AG04449 (cell line): ENCODE measurements around the gene OFD1.
"Not testable (repeated sequence)": the region's sequence is repeated elsewhere in the genome, so short reads cannot be mapped to it uniquely, and the experiment has no call there.

Experiments used
- CTCF ChIA-PET: fragments of 350-600 bp; formaldehyde crosslinking; extraction: SDS; loops from one replicate; lab custom pipeline; 2021; ENCODE audit warnings: antibody characterized with exemption; lab: Yijun Ruan, JAX
- POLR2A ChIA-PET: fragments of 400-600, 350-600 bp; formaldehyde crosslinking; extraction: SDS; loops from one replicate; lab custom pipeline; 2020; ENCODE audit warnings: antibody characterized with exemption, inconsistent platforms; lab: Yijun Ruan, JAX
- DNase-seq: peaks from one replicate; pipeline ENCODE4 v3.0.0-alpha.2; 2010; ENCODE audit warnings: low read depth, low spot score
- H3K4me3 ChIP-seq: 2 replicates; pipeline ENCODE4 v1.5.1; 2011; ENCODE audit warnings: low read depth, mild to moderate bottlenecking, control low read depth, low read length
- TF ChIP-seq, protein P1 (sequence below): IDR thresholded peaks from one replicate; pipeline ENCODE4 v1.5.1; 2011; ENCODE audit warnings: mild to moderate bottlenecking, moderate library complexity, low read length, control low read depth, inconsistent platforms; ENCODE audit not compliant: insufficient read depth; ENCODE audit errors: missing control alignments

The OFD1 gene

GRCh38 chrX:13716905-13717304, 17.6 kb upstream of the OFD1 start:
- CTCF ChIA-PET = no interaction called here
- TF ChIP-seq, protein P1, sequence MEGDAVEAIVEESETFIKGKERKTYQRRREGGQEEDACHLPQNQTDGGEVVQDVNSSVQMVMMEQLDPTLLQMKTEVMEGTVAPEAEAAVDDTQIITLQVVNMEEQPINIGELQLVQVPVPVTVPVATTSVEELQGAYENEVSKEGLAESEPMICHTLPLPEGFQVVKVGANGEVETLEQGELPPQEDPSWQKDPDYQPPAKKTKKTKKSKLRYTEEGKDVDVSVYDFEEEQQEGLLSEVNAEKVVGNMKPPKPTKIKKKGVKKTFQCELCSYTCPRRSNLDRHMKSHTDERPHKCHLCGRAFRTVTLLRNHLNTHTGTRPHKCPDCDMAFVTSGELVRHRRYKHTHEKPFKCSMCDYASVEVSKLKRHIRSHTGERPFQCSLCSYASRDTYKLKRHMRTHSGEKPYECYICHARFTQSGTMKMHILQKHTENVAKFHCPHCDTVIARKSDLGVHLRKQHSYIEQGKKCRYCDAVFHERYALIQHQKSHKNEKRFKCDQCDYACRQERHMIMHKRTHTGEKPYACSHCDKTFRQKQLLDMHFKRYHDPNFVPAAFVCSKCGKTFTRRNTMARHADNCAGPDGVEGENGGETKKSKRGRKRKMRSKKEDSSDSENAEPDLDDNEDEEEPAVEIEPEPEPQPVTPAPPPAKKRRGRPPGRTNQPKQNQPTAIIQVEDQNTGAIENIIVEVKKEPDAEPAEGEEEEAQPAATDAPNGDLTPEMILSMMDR = no peak
- POLR2A ChIA-PET = no interaction called here
- DNase-seq = no peak
- H3K4me3 ChIP-seq = no peak overlapping the region

GRCh38 chrX:13717700-13718472, 16.7 kb upstream of the OFD1 start:
- no peak overlapping the region for H3K4me3 ChIP-seq

DNA sequence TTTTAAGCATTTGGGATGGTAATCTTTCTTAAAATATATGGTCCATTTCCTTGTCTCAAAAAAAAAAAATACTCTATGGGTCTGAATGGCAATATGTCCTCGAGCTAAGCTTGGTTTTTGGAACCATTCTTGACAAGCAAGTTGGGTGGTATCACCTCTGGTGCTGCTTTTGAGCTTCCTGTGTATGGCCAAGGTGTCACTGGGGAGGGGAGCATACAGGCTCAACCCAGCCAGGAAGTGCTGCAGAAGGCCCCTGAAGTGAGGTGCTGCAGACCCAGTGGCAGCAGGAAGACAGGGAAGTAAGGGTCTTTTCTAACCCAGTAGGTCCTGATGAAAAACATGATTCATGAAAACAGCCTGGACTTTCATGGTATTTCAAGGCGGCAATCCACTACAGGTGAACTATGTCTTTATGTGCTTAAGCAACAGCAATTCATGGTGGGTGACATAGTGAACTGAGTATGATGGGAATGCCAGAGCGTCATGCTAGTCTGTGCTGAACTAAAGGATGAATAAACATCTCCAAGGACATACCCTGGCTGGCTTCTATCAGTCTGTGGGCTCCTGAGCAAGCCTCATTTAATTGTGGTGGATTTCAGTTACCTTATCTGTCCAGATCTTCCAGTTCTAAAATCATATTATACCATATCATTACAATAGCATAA, 15.2 kb upstream of the OFD1 start:
- ChIA-PET CTCF (no interaction called here), POLR2A (no interaction called here)
- H3K4me3 ChIP-seq = no peak overlapping the region
- TF ChIP-seq, protein P1 = no peak
- no peak for DNase-seq

More at GRCh38 chrX:13717700-13718472, 16.7 kb upstream of the OFD1 start:
- TF ChIP-seq, protein P1 = no peak
- CTCF ChIA-PET = no interaction called here
- POLR2A ChIA-PET = interaction anchor here (0.5 kb wide), 1 partner anchor 11 kb away, joined by 4 read pairs; no protein-coding TSS in a partner anchor
- no peak for DNase-seq

GRCh38 chrX:13721371-13721770, 13.2 kb upstream of the OFD1 start:
- no peak for DNase-seq
- CTCF ChIA-PET = no interaction called here
- POLR2A ChIA-PET = no interaction called here
- TF ChIP-seq, protein P1 = no peak
- no peak overlapping the region for H3K4me3 ChIP-seq

DNA sequence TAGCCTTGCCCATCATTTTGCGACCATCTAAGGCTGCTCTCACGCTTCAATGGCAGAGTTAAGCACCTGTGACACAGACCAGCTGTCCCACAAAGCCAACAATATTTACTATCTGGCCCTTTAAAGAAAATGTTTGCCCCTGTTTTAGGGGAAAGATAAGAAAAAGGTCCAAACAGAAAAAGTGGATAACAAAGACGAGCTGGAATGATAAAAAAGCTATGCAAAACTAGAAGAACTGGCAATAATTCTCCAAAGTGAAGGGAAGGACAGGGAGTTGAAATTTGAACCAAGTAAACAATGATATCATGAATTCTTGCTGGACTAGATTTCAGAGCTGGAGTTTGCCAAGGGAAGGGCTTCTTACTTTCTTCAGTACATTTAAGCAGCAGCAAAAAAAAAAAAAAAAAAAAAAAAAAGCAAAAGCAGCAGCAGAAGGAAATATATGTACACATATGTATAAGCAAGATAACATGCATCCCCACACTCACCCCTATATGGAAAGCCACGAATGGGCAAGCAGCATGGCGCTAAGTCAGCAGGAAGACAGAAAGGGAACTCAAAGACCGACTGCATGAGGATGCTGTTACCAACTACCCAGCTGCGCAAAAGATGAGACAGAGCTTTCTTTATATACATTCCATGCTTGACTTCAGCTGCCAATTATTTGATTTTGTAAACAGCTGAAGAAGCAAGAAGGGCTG, 12.6 kb upstream of the OFD1 start:
- POLR2A ChIA-PET = no interaction called here
- no peak overlapping the region; the same call in 1 of the 2 replicates for H3K4me3 ChIP-seq

GRCh38 chrX:13724878-13725277, 9.7 kb upstream of the OFD1 start:
- CTCF ChIA-PET, H3K4me3 ChIP-seq, DNase-seq: not testable (repeated sequence)
- POLR2A ChIA-PET = interaction anchor here (0.7 kb wide), 1 partner anchor 10 kb away, joined by 3 read pairs; the partner anchor contains the start of genes OFD1 and TRAPPC2

More for the DNA sequence above, 12.6 kb upstream of the OFD1 start:
- TF ChIP-seq, protein P1 = no peak
- no peak for DNase-seq
- CTCF ChIA-PET = no interaction called here

DNA sequence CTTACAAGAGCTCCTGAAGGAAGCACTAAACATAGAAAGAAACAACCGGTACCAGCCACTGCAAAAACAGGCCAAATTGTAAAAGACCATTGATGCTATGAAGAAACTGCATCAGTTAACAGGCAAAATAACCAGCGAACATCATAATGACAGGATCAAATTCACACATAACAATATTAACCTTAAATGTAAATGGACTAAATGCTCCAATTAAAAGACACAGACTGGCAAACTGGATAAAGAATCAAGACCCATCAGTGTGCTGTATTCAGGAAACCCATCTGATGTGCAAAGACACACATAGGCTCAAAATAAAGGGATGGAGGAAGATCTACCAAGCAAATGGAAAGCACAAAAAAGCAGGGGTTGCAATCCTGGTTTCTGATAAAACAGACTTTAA, 8.0 kb upstream of the OFD1 start:
- DNase-seq, CTCF ChIA-PET, H3K4me3 ChIP-seq, POLR2A ChIA-PET: not testable (repeated sequence)

GRCh38 chrX:13730523-13730922, 4.0 kb upstream of the OFD1 start:
- POLR2A ChIA-PET, CTCF ChIA-PET, H3K4me3 ChIP-seq, DNase-seq: not testable (repeated sequence)
